ENCODE data around the gene FALEC.

GRCh38 chr1:150532860-150533259 lies 17.3 kb downstream of the FALEC start:
- no peak for TF ChIP-seq CTCF (IDR thresholded peaks at IDR 0.05; ENCODE audit: low read depth, low read length)
- no peak for TF ChIP-seq POLR2A (IDR thresholded peaks at IDR 0.05; ENCODE audit: extremely low read depth, insufficient read length)
- no peak for TF ChIP-seq MAX (IDR thresholded peaks at IDR 0.05; ENCODE audit: low read depth, low read length)
- TF ChIP-seq MYC (IDR thresholded peaks at IDR 0.05; ENCODE audit: low read depth, low read length), result no peak

Measured in NB4 (cell line).